HepG2 (cell line): ENCODE results near the gene PREX1. TPM values are rescaled to one million over a fixed set of nuclear protein-coding genes. Genes with fewer than 3 reads are reported as not detected.

Experiments used
- ATAC-seq: fragments of 200-7000 bp; cut with Tn5 transposase; 3 replicates; pipeline ENCODE4 v1.9.1; 2020; ENCODE audit warnings: mild to moderate bottlenecking, moderate library complexity
- BruUV-seq: library from RNA; stranded (reverse); fragments of 400-500 nt; replicated peaks from 2 replicates; lab custom pipeline; 2021; lab: Mats Ljungman, UMichigan
- CTCF ChIA-PET: fragments of 300-600 bp; formaldehyde crosslinking; extraction: SDS; loops from one replicate; lab custom pipeline; 2021; ENCODE audit warnings: low total read pairs, inconsistent platforms, low intra/inter-chr PET ratio; lab: Yijun Ruan, JAX
- POLR2A ChIA-PET: fragments of 350-600 bp; sonication (Branson Sonifier 250); formaldehyde crosslinking; loops from one replicate; lab custom pipeline; 2020; ENCODE audit warnings: antibody characterized with exemption, inconsistent platforms; lab: Yijun Ruan, JAX
- DNase-seq: peaks from one replicate; pipeline ENCODE4 v3.0.0-alpha.2; 2015; ENCODE audit warnings: low spot score
- FAIRE-seq: peaks from 3 replicates; lab custom pipeline; 2011; peaks lifted over from hg19 to GRCh38; lab: Jason Lieb, UNC
- H2AFZ ChIP-seq: one replicate; pipeline ENCODE4 v1.6.1; 2011; ENCODE audit warnings: low read length, inconsistent platforms
- H3K27ac ChIP-seq: fragments of 300-600 bp; 3 replicates; pipeline ENCODE4 v1.8.0; 2011; ENCODE audit warnings: mixed run types, mild to moderate bottlenecking, mixed read lengths, low read length, inconsistent platforms; ENCODE audit not compliant: insufficient read depth; ENCODE audit errors: extremely low read length
- H3K27me3 ChIP-seq, 2 experiments: fragments of 200-600 bp in 1 of 2; 2 replicates in 1 of 2; 3 replicates in 1 of 2; pipeline versions ENCODE4 v1.6.0 to v1.8.0; 2011; ENCODE audit warnings: low read length in 2 of 2, mild to moderate bottlenecking in 2 of 2, moderate library complexity in 2 of 2, inconsistent platforms in 1 of 2; ENCODE audit not compliant: insufficient read depth in 2 of 2, control insufficient read depth in 1 of 2
- H3K36me3 ChIP-seq, 2 experiments: fragments of 200-600 bp in 1 of 2; replicated peaks in 1 of 2; 2 replicates in 1 of 2; 3 replicates in 1 of 2; pipeline versions ENCODE4 v1.5.1 to v1.8.0; 2011; ENCODE audit warnings: low read length in 2 of 2, inconsistent platforms in 1 of 2; ENCODE audit not compliant: insufficient read depth in 2 of 2, control insufficient read depth in 1 of 2
- H3K4me1 ChIP-seq: 2 replicates; pipeline ENCODE4 v1.5.1; 2012; ENCODE audit warnings: low read length, inconsistent platforms; ENCODE audit not compliant: insufficient read depth
- H3K4me2 ChIP-seq: 2 replicates; pipeline ENCODE4 v1.6.0; 2011; ENCODE audit warnings: low read depth, low read length, inconsistent platforms
- H3K4me3 ChIP-seq, 3 experiments: fragments of 200-600 bp in 1 of 3; sonication (generic), shearing (Covaris generic) in 1 of 3; replicated peaks in 1 of 3; 2 replicates each; pipeline ENCODE4 v1.5.1; 2011 to 2016; ENCODE audit warnings: low read length in 3 of 3, inconsistent platforms in 2 of 3, low read depth in 2 of 3, mild to moderate bottlenecking in 2 of 3, control low read depth in 1 of 3, mixed read lengths in 1 of 3; ENCODE audit not compliant: insufficient read depth in 1 of 3
- H3K79me2 ChIP-seq: one replicate; pipeline ENCODE4 v1.6.1; 2011; ENCODE audit warnings: low read length, inconsistent platforms; ENCODE audit not compliant: insufficient read depth
- H3K9ac ChIP-seq: 2 replicates; pipeline ENCODE4 v1.6.0; 2011; ENCODE audit warnings: mild to moderate bottlenecking, low read depth, low read length, inconsistent platforms; ENCODE audit not compliant: insufficient read depth
- H3K9me3 ChIP-seq: 2 replicates; pipeline ENCODE4 v1.5.1; 2012; ENCODE audit warnings: mild to moderate bottlenecking, low read length
- H4K20me1 ChIP-seq: 2 replicates; pipeline ENCODE4 v1.6.0; 2011; ENCODE audit warnings: inconsistent platforms, mild to moderate bottlenecking, low read length, moderate library complexity; ENCODE audit not compliant: insufficient read depth
- CREB1 ChIP-seq, 2 experiments: fragments of 450-650 bp in 1 of 2; IDR thresholded peaks; 2 replicates each; pipeline ENCODE4 v1.6.1; 2016 to 2017; ENCODE audit warnings: control low read depth in 1 of 2, mild to moderate bottlenecking in 1 of 2, missing compliant biosample characterization in 1 of 2, missing genetic modification characterization in 1 of 2
- HNRNPUL1 ChIP-seq: fragments of 200-400 bp; formaldehyde crosslinking; IDR thresholded peaks from 2 replicates; pipeline ENCODE4 v1.6.1; 2017; ENCODE audit warnings: low read depth, mild to moderate bottlenecking, low read length, moderate library complexity
- MEF2D ChIP-seq: sonication (generic); formaldehyde crosslinking; IDR thresholded peaks from 2 replicates; pipeline ENCODE4 v1.5.1; 2020; ENCODE audit warnings: mild to moderate bottlenecking, missing genetic modification reagents
- ZMYM3 ChIP-seq: sonication (generic); formaldehyde crosslinking; IDR thresholded peaks from 2 replicates; pipeline ENCODE4 v1.5.1; 2020; ENCODE audit warnings: mild to moderate bottlenecking, missing genetic modification reagents
- ZNF543 ChIP-seq: sonication (generic); formaldehyde crosslinking; IDR thresholded peaks from 2 replicates; pipeline ENCODE4 v1.4.0; 2020; ENCODE audit warnings: mild to moderate bottlenecking, missing genetic modification reagents
- WGBS: methylation state at CpG from one replicate; pipeline ENCODE4 v1.1.6; 2017; ENCODE audit warnings: low lambda C conversion rate; 5-methylcytosine and 5-hydroxymethylcytosine counted together
- in situ Hi-C: cut with HindIII; loops from 2 replicates; pipeline ENCODE4 v1.10.0; 2017; ENCODE audit warnings: low pct_unique_long_range_greater_than_20kb; ENCODE audit not compliant: extremely low pct_ligation_motif_present
- intact Hi-C: fragments of 100-400 bp; cut with micrococcal nuclease; formaldehyde crosslinking; loops from one replicate; pipeline ENCODE4 v1.10.0; 2022; ENCODE audit not compliant: unreplicated experiment
- polyA plus RNA-seq, 8 experiments: library from polyadenylated mRNA; depleted of rRNA in 3 of 8; stranded (reverse) in 7 of 8; unstranded in 1 of 8; fragments of >200 nt; fragmentation: Illumina TruSeq in 4 of 8; extraction: Trizol in 4 of 8; gene quantifications; 2 replicates each; pipeline versions ENCODE4 v1.2.1 to v1.2.3, GENCODE V29; 2011 to 2016; ENCODE audit warnings: low read depth in 4 of 8, missing spikeins in 1 of 8, mixed read lengths in 1 of 8; ENCODE audit not compliant: insufficient read depth in 1 of 8
- total RNA-seq, 5 experiments: library from RNA; depleted of rRNA; stranded (reverse); fragments of >200 nt; fragmentation: Illumina TruSeq; extraction: Trizol; gene quantifications; 2 replicates each; pipeline ENCODE4 v1.2.3, GENCODE V29; 2016; ENCODE audit warnings: low read depth in 1 of 5

Gene PREX1
- total and polyA plus RNA-seq, 2 of the 13 experiments (the other 11 are each of a cell fraction or from before 2014, with no cell fraction given) = 0.02 to 0.04 TPM

DNA sequence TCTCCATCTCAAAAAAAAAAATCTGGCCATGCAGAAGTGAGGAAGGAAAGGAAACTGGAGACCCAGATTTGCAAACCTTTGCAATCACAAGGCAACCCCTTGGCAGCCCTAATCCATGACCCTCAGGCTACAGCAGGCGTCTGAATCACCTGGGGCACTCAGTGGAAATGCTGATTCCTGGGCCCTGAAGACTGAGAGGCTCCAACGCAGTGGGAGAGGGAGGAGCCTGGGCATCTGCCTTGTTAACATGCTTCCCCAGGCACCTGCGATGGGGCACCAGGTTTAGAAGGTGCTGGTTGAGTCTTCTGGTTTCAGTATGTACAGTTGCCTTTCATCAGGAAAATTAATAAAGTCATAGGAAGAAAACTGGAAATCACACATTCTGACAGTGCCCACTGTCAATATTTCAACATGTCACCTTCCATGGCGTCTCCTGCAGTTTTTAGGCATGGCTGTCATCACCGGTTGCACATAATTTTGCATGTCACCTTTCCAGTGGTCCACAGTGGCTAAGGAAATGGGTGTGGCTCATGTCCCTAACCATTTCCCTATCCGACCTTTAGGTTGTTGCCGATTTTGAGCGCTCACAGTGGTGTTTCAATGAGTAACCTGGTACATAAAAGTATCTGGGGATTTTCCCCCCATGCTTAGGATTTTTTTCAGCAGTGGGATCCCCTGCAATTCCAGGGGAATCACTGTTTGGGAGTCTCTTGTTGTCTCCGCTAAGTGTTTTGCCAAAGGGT is 56.9 kb downstream of the PREX1 start (continued):
- no peak for TF ChIP-seq ZNF543
- TF ChIP-seq MEF2D (CRISPR knock-in tag) = no peak

- CTCF ChIA-PET = no interaction called here
- 32% methylated on average over 21 of the region's 21 CpGs for WGBS
- H3K27ac ChIP-seq = no peak overlapping the region
- no peak for DNase-seq
- H3K36me3 ChIP-seq = no peaks in the 10 kb centered on the region
- 0 out of 2 replicates have a peak, but pooled peaks have one; percentile 17 for TF ChIP-seq ZMYM3 (CRISPR knock-in tag)
- TF ChIP-seq CREB1 (IDR thresholded peaks at IDR 0.05) = 0 out of 2 replicates have a peak, but pooled peaks have one; percentile 40
- no peak for TF ChIP-seq CREB1 (CRISPR knock-in tag; IDR thresholded peaks at IDR 0.05)
- TF ChIP-seq HNRNPUL1 = no peak
- TF ChIP-seq, all 625 proteins: peak for 2
- FAIRE-seq (no peak), ATAC-seq (no peak)
- no peaks in the 10 kb centered on the region for H4K20me1 ChIP-seq
- H3K4me3 ChIP-seq = no peak overlapping the region
- in situ Hi-C loops = no loop called here
- POLR2A ChIA-PET = no interaction called here
- 0 out of 2 replicates have a peak, but pooled peaks cover 4% of the 10 kb centered on the region for H3K9me3 ChIP-seq
- intact Hi-C loops = no loop called here
- no peak overlapping the region for H2AFZ ChIP-seq
- H3K4me2 ChIP-seq = no peak overlapping the region
- no TSS peak for BruUV-seq
- no peaks in the 10 kb centered on the region for H3K4me1 ChIP-seq
- no peaks in the 10 kb centered on the region for H3K79me2 ChIP-seq
- H3K9ac ChIP-seq = no peak overlapping the region
- peaks cover 8 to 48% of the 10 kb centered on the region in 2 experiments; a peak in 4 of 5 replicates for H3K27me3 ChIP-seq
Observed at GRCh38 chr20:48769069-48769983, 58.5 kb downstream of the PREX1 start.
